Common myeloid progenitor, CD34-positive (primary cell): ENCODE data around the gene ADAM12.

ENCODE experiments used
- CTCF ChIA-PET: fragments of 350-600 bp; sonication (Branson Sonifier 250); formaldehyde crosslinking; loops from one replicate; lab custom pipeline; 2021; ENCODE audit warnings: antibody characterized with exemption; lab: Charles Lee
- POLR2A ChIA-PET: fragments of 350-600 bp; sonication (Branson Sonifier 250); formaldehyde crosslinking; loops from one replicate; lab custom pipeline; 2021; ENCODE audit warnings: antibody characterized with exemption; lab: Charles Lee
- DNase-seq, 3 donors: peaks; one replicate each; pipeline versions ENCODE4 v3.0.0 to v3.0.0-alpha.2; 2013
- H3K27ac ChIP-seq, 2 experiments: 1 replicate in 1 of 2; 2 replicates in 1 of 2; pipeline ENCODE4 v1.7.0; 2013; ENCODE audit warnings: inconsistent platforms in 2 of 2, low read length in 2 of 2, mild to moderate bottlenecking in 2 of 2, low read depth in 1 of 2, moderate library complexity in 1 of 2; ENCODE audit not compliant: severe bottlenecking in 2 of 2, insufficient read depth in 1 of 2, poor library complexity in 1 of 2
- H3K27me3 ChIP-seq, 5 experiments: replicated peaks in 2 of 5; 1 replicate in 3 of 5; 2 replicates in 2 of 5; pipeline versions ENCODE4 v1.6.1 to v1.7.0; 2013; ENCODE audit warnings: low read length in 4 of 5, mild to moderate bottlenecking in 2 of 5, moderate library complexity in 2 of 5, inconsistent platforms in 1 of 5; ENCODE audit not compliant: insufficient read depth in 5 of 5, control insufficient read depth in 4 of 5
- H3K36me3 ChIP-seq, 4 experiments: 1 replicate in 2 of 4; 2 replicates in 2 of 4; pipeline versions ENCODE4 v1.6.1 to v1.7.0; 2013; ENCODE audit warnings: low read length in 3 of 4, control low read depth in 1 of 4, mild to moderate bottlenecking in 1 of 4; ENCODE audit not compliant: control insufficient read depth in 4 of 4, insufficient read depth in 4 of 4
- H3K4me1 ChIP-seq, 4 experiments: 1 replicate in 3 of 4; 2 replicates in 1 of 4; pipeline versions ENCODE4 v1.6.1 to v1.7.1; 2013; ENCODE audit warnings: low read length in 3 of 4, mild to moderate bottlenecking in 3 of 4, control low read depth in 1 of 4, inconsistent platforms in 1 of 4, moderate library complexity in 1 of 4; ENCODE audit not compliant: control insufficient read depth in 4 of 4, insufficient read depth in 4 of 4; ENCODE audit errors: control extremely low read depth in 1 of 4
- H3K4me3 ChIP-seq, 7 experiments: 1 replicate in 4 of 7; 2 replicates in 3 of 7; pipeline versions ENCODE4 v1.5.1 to v1.7.0; 2013; ENCODE audit warnings: mild to moderate bottlenecking in 7 of 7, low read length in 6 of 7, moderate library complexity in 6 of 7, inconsistent platforms in 2 of 7, low read depth in 2 of 7, control low read depth in 1 of 7; ENCODE audit not compliant: insufficient read depth in 4 of 7, control insufficient read depth in 1 of 7; ENCODE audit errors: extremely low read depth in 1 of 7
- H3K9me3 ChIP-seq, 5 experiments: 1 replicate in 4 of 5; 2 replicates in 1 of 5; pipeline versions ENCODE4 v1.6.1 to v1.7.1; 2013; ENCODE audit warnings: low read length in 4 of 5, mild to moderate bottlenecking in 2 of 5, inconsistent platforms in 1 of 5, low read depth in 1 of 5, moderate library complexity in 1 of 5; ENCODE audit not compliant: control insufficient read depth in 4 of 5, insufficient read depth in 2 of 5; ENCODE audit errors: control extremely low read depth in 1 of 5
- WGBS: methylation state at CpG from one replicate; pipeline ENCODE4 v1.1.5; 2013; ENCODE audit not compliant: insufficient coverage; 5-methylcytosine and 5-hydroxymethylcytosine counted together

The ADAM12 gene

DNA sequence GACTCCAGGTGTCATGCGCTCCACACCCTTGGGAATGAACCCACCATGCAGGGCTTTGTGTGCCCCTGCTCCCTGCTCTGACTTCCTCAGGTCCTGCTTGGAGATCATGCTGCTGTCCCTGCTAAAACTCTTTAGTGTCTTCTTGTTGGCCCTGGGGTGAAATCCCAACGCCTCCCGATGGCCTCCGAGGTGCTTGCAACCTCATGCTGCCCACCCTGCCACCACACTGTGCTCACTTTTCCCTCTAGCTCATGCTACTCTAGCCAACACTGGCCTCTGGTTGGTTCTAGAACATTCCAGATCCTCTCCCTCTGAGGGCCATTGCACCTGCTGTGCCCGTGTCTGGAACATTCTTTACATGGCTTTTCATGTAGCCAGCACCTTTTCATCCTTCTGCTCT lies 227.7 kb downstream of the ADAM12 start:
- Histone ChIP-seq H3K27me3 (peaks cover 0 to 8% (median 0%) of the 10 kb centered on the region in 5 experiments), H3K27ac (no peak overlapping the region), H3K4me1 (peaks cover 0 to 3% (median 0%) of the 10 kb centered on the region in 4 experiments), H3K4me3 (no peak overlapping the region), H3K9me3 (no peaks in the 10 kb centered on the region), H3K36me3 (no peaks in the 10 kb centered on the region)
- ChIA-PET CTCF (interaction anchor here (0.8 to 1.4 kb wide), 3 partner anchors 163 to 227 kb away, joined by 3 read pairs; no protein-coding TSS in a partner anchor), POLR2A (no interaction called here)
- peak in 2 of 3 donors; percentile 22 to 28 for DNase-seq
- WGBS: 77% methylated on average over 5 of the region's 5 CpGs

DNA sequence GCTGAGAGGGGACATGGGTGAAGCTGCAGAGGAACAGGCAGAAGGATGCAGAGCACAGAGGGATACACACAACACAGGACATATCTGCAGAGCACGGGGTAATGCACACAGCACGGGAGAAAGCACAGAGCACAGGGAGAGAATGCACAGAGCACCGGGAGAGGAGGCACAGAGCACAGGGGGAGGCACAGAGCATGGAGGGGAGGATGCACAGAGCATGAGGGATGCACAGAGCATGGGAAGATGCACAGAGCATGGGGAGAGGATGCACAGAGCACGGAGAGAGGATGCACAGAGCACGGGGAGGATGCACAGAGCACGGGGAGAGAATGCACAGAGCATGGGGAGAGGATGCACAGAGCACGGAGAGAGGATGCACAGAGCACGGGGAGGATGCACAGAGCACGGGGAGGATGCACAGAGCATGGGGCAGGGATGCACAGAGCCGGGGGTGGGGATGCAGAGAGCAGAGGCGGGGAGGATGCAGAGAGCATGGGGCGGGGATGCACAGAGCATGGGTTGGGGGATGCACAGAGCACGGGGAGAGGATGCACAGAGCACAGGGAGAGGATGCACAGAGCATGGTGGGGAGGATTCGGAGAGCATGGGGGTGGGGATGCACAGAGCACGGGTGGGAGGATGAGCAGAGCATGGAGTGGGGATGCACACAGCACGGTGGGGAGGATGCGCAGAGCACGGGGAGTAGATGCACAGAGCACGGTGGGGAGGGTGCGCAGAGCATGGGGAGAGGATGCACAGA lies 230.0 kb downstream of the ADAM12 start:
- no peaks in the 10 kb centered on the region for H3K36me3 ChIP-seq
- H3K4me3 ChIP-seq: no peak overlapping the region
- peaks cover 0 to 8% (median 0%) of the 10 kb centered on the region in 5 experiments for H3K27me3 ChIP-seq
- no peak for DNase-seq
- H3K27ac ChIP-seq: no peak overlapping the region
- no peaks in the 10 kb centered on the region for H3K9me3 ChIP-seq
- 89% methylated on average over 20 of the region's 20 CpGs for WGBS
- peaks cover 0 to 3% (median 0%) of the 10 kb centered on the region in 4 experiments for H3K4me1 ChIP-seq
- CTCF ChIA-PET: interaction anchor here (1.0 to 1.1 kb wide), 2 partner anchors 22 to 36 kb away, joined by 3 read pairs; no protein-coding TSS in a partner anchor
- POLR2A ChIA-PET: no interaction called here

DNA sequence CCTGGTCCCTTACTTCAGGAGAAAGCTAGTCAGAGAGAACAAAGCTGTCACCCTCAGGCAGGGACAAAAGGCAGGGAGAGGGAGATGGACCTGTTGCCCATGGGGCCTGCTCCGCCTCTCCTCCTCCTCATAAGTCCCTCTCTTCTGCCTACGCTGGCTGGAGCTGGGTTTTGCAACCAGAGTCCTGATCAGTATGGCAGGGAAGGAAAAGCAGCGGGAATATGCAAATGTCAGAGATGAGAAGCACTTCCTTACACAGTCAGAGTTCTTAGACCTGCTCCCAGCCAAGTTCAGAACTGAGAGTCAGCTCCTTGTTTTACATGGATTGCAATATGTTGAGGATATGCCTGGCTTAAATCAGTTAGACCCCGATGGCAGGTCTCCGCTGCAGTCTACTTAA lies 231.1 kb downstream of the ADAM12 start:
- Histone ChIP-seq H3K27me3 (peaks cover 0 to 8% (median 0%) of the 10 kb centered on the region in 5 experiments), H3K4me3 (no peak overlapping the region), H3K4me1 (peaks cover 0 to 3% (median 0%) of the 10 kb centered on the region in 4 experiments), H3K36me3 (no peaks in the 10 kb centered on the region), H3K27ac (no peak overlapping the region), H3K9me3 (no peaks in the 10 kb centered on the region)
- ChIA-PET POLR2A (no interaction called here), CTCF (interaction anchor here (1.0 kb wide), 1 partner anchor 21 kb away, joined by 3 read pairs; no protein-coding TSS in a partner anchor)
- WGBS: 83% methylated on average over 4 of the region's 5 CpGs
- no peak for DNase-seq

DNA sequence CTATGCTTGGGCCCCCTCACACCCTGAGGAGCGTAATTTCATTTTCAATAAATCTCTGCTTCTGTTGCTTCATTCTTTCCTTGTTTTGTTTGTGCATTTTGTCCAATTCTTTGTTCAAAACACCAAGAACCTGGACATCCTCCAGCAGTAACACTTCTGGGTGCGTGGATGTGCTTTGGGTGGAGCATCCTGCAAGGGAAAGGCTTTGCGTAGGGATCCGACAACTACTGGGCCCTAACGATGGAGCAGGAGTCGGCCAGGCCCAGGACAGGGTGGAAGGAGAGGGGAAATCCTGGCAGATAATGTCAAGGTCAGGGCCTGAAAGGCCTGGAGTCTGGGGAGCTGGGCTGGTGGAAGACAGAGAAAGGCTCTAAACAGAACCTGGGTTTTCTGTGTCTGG lies 231.8 kb downstream of the ADAM12 start:
- peaks cover 0 to 8% (median 0%) of the 10 kb centered on the region in 5 experiments for H3K27me3 ChIP-seq
- H3K9me3 ChIP-seq: no peaks in the 10 kb centered on the region
- no peak overlapping the region for H3K4me3 ChIP-seq
- ChIA-PET CTCF (interaction anchor here (1.0 kb wide), 1 partner anchor 20 kb away, joined by 3 read pairs; no protein-coding TSS in a partner anchor), POLR2A (no interaction called here)
- no peak for DNase-seq
- 98% methylated on average over 6 of the region's 6 CpGs for WGBS
- no peaks in the 10 kb centered on the region for H3K36me3 ChIP-seq
- H3K27ac ChIP-seq: no peak overlapping the region
- H3K4me1 ChIP-seq: peaks cover 0 to 3% (median 0%) of the 10 kb centered on the region in 4 experiments

DNA sequence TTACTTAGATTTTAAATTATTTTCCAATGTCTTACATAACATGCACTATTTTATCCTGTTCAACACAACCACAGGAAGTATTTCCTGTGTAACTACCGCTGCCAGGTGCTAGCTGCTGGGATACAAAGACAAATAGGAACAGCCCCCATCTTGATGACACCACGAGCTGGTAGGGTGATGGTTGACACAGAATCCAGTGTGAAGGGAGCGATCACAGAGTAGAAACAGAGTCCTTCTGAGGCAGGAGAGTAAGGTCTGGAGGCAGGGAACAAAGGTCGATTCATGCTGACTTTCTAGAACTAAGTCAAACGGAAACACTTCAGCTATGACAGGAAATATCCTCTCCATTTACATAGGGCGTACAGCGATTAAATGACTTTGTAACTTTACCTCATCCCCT lies 232.3 kb downstream of the ADAM12 start:
- H3K36me3 ChIP-seq: no peaks in the 10 kb centered on the region
- ChIA-PET POLR2A (interaction anchor here (0.6 kb wide), 1 partner anchor 10 kb away, joined by 4 read pairs; no protein-coding TSS in a partner anchor), CTCF (no interaction called here)
- 47% methylated on average over 7 of the region's 7 CpGs for WGBS
- peaks cover 0 to 8% (median 0%) of the 10 kb centered on the region in 5 experiments for H3K27me3 ChIP-seq
- no peak overlapping the region for H3K27ac ChIP-seq
- peaks cover 0 to 3% (median 0%) of the 10 kb centered on the region in 4 experiments for H3K4me1 ChIP-seq
- H3K9me3 ChIP-seq: no peaks in the 10 kb centered on the region
- DNase-seq: no peak
- no peak overlapping the region for H3K4me3 ChIP-seq

DNA sequence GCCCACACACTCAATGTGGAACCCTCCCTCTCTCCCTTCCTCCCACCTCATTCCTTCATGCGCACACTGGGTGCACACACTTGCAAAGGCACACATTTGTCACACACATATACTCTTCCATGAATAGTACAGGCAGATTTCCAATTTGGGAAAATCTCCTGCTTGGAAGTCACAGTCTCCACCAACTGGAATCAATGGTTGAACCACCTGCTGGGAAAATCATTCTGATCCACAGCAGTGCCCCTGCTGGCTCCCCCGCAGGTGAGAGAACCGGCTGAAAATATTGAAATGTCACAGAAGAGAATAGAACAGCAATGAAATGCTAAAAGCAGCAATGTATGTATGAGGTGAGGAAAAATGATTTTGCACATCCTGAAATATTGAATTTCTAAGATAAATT lies 232.7 kb downstream of the ADAM12 start:
- peaks cover 0 to 8% (median 0%) of the 10 kb centered on the region in 5 experiments for H3K27me3 ChIP-seq
- no peak overlapping the region for H3K27ac ChIP-seq
- peaks cover 0 to 3% (median 0%) of the 10 kb centered on the region in 4 experiments for H3K4me1 ChIP-seq
- ChIA-PET POLR2A (interaction anchor here (0.6 kb wide), 1 partner anchor 10 kb away, joined by 4 read pairs; no protein-coding TSS in a partner anchor), CTCF (no interaction called here)
- H3K4me3 ChIP-seq: no peak overlapping the region
- H3K36me3 ChIP-seq: no peaks in the 10 kb centered on the region
- WGBS: 67% methylated on average over 2 of the region's 3 CpGs
- H3K9me3 ChIP-seq: peaks cover 0 to 4% (median under 1%) of the 10 kb centered on the region in 5 experiments
- DNase-seq: no peak
